GM12873 (cell line): ENCODE results near the gene MYO5A.

ENCODE experiments used
- TF ChIP-seq, protein P1 (sequence below): IDR thresholded peaks from 2 replicates; pipeline ENCODE4 v1.5.1; 2012; ENCODE audit warnings: low read depth, mild to moderate bottlenecking, moderate library complexity, low read length, control low read depth; ENCODE audit not compliant: insufficient read depth; ENCODE audit errors: missing control alignments

The MYO5A gene

GRCh38 chr15:52378746-52379394 is 149.8 kb downstream of the MYO5A start:
- TF ChIP-seq, protein P1, sequence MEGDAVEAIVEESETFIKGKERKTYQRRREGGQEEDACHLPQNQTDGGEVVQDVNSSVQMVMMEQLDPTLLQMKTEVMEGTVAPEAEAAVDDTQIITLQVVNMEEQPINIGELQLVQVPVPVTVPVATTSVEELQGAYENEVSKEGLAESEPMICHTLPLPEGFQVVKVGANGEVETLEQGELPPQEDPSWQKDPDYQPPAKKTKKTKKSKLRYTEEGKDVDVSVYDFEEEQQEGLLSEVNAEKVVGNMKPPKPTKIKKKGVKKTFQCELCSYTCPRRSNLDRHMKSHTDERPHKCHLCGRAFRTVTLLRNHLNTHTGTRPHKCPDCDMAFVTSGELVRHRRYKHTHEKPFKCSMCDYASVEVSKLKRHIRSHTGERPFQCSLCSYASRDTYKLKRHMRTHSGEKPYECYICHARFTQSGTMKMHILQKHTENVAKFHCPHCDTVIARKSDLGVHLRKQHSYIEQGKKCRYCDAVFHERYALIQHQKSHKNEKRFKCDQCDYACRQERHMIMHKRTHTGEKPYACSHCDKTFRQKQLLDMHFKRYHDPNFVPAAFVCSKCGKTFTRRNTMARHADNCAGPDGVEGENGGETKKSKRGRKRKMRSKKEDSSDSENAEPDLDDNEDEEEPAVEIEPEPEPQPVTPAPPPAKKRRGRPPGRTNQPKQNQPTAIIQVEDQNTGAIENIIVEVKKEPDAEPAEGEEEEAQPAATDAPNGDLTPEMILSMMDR: no peak

DNA sequence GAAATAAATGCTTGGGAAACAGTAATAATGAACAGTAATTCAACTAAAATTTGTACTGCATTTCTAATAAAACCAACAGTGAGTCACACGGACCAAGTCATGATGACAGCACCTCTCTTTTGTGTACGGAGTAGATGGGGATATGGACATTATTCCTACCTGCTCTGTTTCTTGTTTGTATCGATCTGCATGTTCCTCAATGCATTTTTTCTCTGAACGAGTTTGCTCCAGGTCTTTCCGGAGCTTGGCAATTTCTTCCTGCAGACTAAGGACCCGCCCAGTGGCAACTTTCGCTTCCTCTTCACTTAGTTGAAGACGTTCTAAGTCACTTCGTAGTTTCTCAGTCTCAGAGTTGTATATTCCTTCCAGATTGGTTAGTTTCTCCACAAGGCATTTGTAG is 158.7 kb downstream of the MYO5A start:
- TF ChIP-seq, protein P1: no peak

DNA sequence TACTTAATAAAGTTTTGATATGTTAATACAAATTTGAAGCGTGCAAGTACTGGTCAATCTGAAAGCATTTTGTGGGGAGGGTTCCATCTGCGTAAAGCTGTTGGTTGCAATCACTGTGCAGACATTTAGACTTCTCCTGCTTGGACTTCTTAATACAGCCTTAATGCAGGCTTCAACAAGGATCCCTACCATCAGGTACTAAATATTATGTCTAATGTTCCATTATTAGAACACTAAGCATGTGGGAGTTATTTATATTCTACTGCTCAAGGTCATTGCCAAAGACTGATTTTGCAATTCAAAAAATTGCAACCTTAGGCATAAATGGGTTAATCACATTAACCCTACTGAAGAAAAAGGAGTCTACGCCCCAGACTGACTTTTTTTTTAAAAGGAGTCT is 159.2 kb downstream of the MYO5A start:
- TF ChIP-seq, protein P1: no peak

DNA sequence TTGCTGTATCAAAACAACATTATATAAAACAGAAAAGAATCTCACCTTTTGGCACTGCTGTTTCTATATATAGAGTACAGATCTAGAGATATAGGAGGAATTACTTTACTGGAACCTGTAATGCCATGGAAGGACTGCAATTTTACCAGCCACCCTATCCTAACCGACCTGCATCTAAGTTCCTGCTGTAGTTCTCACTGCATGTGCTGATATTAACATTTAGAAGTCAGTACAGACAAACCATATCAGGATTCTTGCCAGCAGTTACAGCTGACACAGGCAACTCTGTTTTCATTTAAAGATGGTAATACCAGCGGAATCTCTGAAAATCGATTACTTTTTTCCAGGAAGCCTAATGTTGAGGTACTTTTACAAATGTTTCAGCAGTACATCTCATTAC is 159.7 kb downstream of the MYO5A start:
- TF ChIP-seq, protein P1: no peak

DNA sequence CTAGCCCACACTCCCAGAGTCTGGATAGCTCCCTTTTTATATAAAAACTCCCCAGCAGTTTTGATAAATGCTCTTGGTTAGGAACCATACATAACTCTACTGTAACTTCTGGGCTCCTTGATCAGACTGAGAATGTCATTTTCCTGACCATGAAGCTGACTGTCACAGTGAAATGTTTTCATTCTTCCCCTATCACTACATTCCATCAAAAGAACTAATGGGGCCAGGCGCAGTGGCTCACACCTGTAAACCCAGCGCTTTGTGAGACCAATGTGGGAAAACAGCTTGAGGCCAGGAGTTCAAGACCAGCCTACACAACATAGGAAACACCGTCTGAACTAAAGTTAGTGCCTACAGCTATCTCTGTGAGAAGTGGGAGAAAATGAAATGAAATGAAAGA is 160.3 kb downstream of the MYO5A start:
- TF ChIP-seq, protein P1: no peak

GRCh38 chr15:52362497-52362896 is 166.2 kb downstream of the MYO5A start:
- TF ChIP-seq, protein P1: no peak

GRCh38 chr15:52361975-52362494 is 166.6 kb downstream of the MYO5A start:
- TF ChIP-seq, protein P1: no peak
